ENCODE results near the gene PRDM16.

GRCh38 chr1:3413975-3414710, 345.1 kb downstream of the PRDM16 start:
- TF ChIP-seq RCOR1 (IDR thresholded peaks at IDR 0.05; ENCODE audit: low read length) (no peak), CTCF (IDR thresholded peaks at IDR 0.05) (no peak; the same call in 1 of the 2 replicates), ELF1 (IDR thresholded peaks at IDR 0.05) (no peak), EP300 (IDR thresholded peaks at IDR 0.05; ENCODE audit: borderline replicate concordance in 1 of 2, low read depth in 1 of 2, low read length in 1 of 2) (no peak), RXRA (IDR thresholded peaks at IDR 0.05; ENCODE audit: borderline replicate concordance, low read depth) (no peak), EZH2phosphoT487 (IDR thresholded peaks at IDR 0.05; ENCODE audit: borderline replicate concordance, low read depth) (no peak), NFIC (IDR thresholded peaks at IDR 0.05; ENCODE audit: borderline replicate concordance) (no peak), TCF12 (IDR thresholded peaks at IDR 0.05) (no peak), USF1 (IDR thresholded peaks at IDR 0.05; ENCODE audit: borderline replicate concordance, low read depth) (no peak), JUND (IDR thresholded peaks at IDR 0.05) (no peak)

Measured in SK-N-SH (cell line).